IPS-18a (cell line): ENCODE results near the gene GARIN5A.

Experiments used
- H3K27ac ChIP-seq: one replicate; pipeline ENCODE4 v1.5.1; 2013; ENCODE audit warnings: low read length
- H3K27me3 ChIP-seq: one replicate; pipeline ENCODE4 v1.6.1; 2013; ENCODE audit warnings: mild to moderate bottlenecking, low read length; ENCODE audit not compliant: control insufficient read depth, insufficient read depth
- H3K36me3 ChIP-seq: one replicate; pipeline ENCODE4 v1.6.1; 2013; ENCODE audit warnings: low read depth, low read length; ENCODE audit not compliant: control insufficient read depth
- H3K4me1 ChIP-seq: one replicate; pipeline ENCODE4 v1.6.1; 2013; ENCODE audit warnings: low read depth, low read length; ENCODE audit not compliant: control insufficient read depth
- H3K4me3 ChIP-seq: one replicate; pipeline ENCODE4 v1.5.1; 2013; ENCODE audit warnings: low read length
- H3K9ac ChIP-seq: one replicate; pipeline ENCODE4 v1.6.1; 2013; ENCODE audit warnings: mild to moderate bottlenecking, low read length, moderate library complexity
- H3K9me3 ChIP-seq: one replicate; pipeline ENCODE4 v1.6.1; 2013; ENCODE audit warnings: low read depth, low read length; ENCODE audit not compliant: control insufficient read depth

Gene GARIN5A

GRCh38 chr19:50437862-50438449 is 38.7 kb downstream of the GARIN5A start:
- H3K9ac ChIP-seq, result no peak overlapping the region
- no peaks in the 10 kb centered on the region for H3K36me3 ChIP-seq
- H3K27ac ChIP-seq, result no peak overlapping the region
- no peaks in the 10 kb centered on the region for H3K27me3 ChIP-seq
- H3K4me3 ChIP-seq, result no peak overlapping the region
- H3K4me1 ChIP-seq, result no peaks in the 10 kb centered on the region
- no peaks in the 10 kb centered on the region for H3K9me3 ChIP-seq

- Histone ChIP-seq H3K4me3 (no peak overlapping the region), H3K9ac (no peak overlapping the region), H3K4me1 (no peaks in the 10 kb centered on the region), H3K36me3 (no peaks in the 10 kb centered on the region), H3K27me3 (peaks cover 4% of the 10 kb centered on the region), H3K9me3 (no peaks in the 10 kb centered on the region), H3K27ac (no peak overlapping the region)
Observed at GRCh38 chr19:50435627-50436026, 41.0 kb downstream of the GARIN5A start.

GRCh38 chr19:50435221-50435620 is 41.4 kb downstream of the GARIN5A start:
- H3K36me3 ChIP-seq, result no peaks in the 10 kb centered on the region
- H3K27ac ChIP-seq, result no peak overlapping the region
- H3K4me3 ChIP-seq, result no peak overlapping the region
- H3K9ac ChIP-seq, result no peak overlapping the region
- H3K9me3 ChIP-seq, result no peaks in the 10 kb centered on the region
- no peaks in the 10 kb centered on the region for H3K4me1 ChIP-seq
- H3K27me3 ChIP-seq, result peaks cover 7% of the 10 kb centered on the region

GRCh38 chr19:50434525-50434924 is 42.1 kb downstream of the GARIN5A start:
- H3K27ac ChIP-seq, result no peak overlapping the region
- no peaks in the 10 kb centered on the region for H3K9me3 ChIP-seq
- H3K27me3 ChIP-seq, result peaks cover 7% of the 10 kb centered on the region
- no peak overlapping the region for H3K4me3 ChIP-seq
- H3K4me1 ChIP-seq, result no peaks in the 10 kb centered on the region
- H3K36me3 ChIP-seq, result no peaks in the 10 kb centered on the region
- H3K9ac ChIP-seq, result no peak overlapping the region

- peaks cover 11% of the 10 kb centered on the region for H3K27me3 ChIP-seq
- no peaks in the 10 kb centered on the region for H3K9me3 ChIP-seq
- no peak overlapping the region for H3K9ac ChIP-seq
- no peaks in the 10 kb centered on the region for H3K36me3 ChIP-seq
- H3K4me1 ChIP-seq, result no peaks in the 10 kb centered on the region
- no peak overlapping the region for H3K27ac ChIP-seq
- peak overlapping the region; percentile 60 for H3K4me3 ChIP-seq
Observed at GRCh38 chr19:50433201-50434180, 43.2 kb downstream of the GARIN5A start.

GRCh38 chr19:50432221-50433028 is 44.2 kb downstream of the GARIN5A start, which contains the start of gene MYBPC2:
TSS of gene MYBPC2 (plus strand) at chr19:50432892. CDS start at chr19:50432954, 62 bp downstream.
- Histone ChIP-seq H3K9me3 (no peaks in the 10 kb centered on the region), H3K36me3 (no peaks in the 10 kb centered on the region), H3K4me1 (no peaks in the 10 kb centered on the region), H3K4me3 (peak within 1 kb of the TSS; percentile 60), H3K27ac (no peak within 1 kb of the TSS), H3K27me3 (peaks cover 11% of the 10 kb centered on the region), H3K9ac (peak within 1 kb of the TSS; percentile 43)

GRCh38 chr19:50431343-50432220 is 45.1 kb downstream of the GARIN5A start:
- Histone ChIP-seq H3K9ac (no peak overlapping the region), H3K36me3 (no peaks in the 10 kb centered on the region), H3K27me3 (peaks cover 11% of the 10 kb centered on the region), H3K9me3 (no peaks in the 10 kb centered on the region), H3K4me1 (no peaks in the 10 kb centered on the region), H3K4me3 (peak overlapping the region; percentile 60), H3K27ac (no peak overlapping the region)

- peak overlapping the region; percentile 60 for H3K4me3 ChIP-seq
- H3K4me1 ChIP-seq, result no peaks in the 10 kb centered on the region
- H3K9ac ChIP-seq, result no peak overlapping the region
- H3K9me3 ChIP-seq, result no peaks in the 10 kb centered on the region
- H3K27ac ChIP-seq, result no peak overlapping the region
- peaks cover 11% of the 10 kb centered on the region for H3K27me3 ChIP-seq
- no peaks in the 10 kb centered on the region for H3K36me3 ChIP-seq
Observed at GRCh38 chr19:50430888-50431342, 45.7 kb downstream of the GARIN5A start.

GRCh38 chr19:50428772-50429463 is 47.7 kb downstream of the GARIN5A start:
- H3K27me3 ChIP-seq, result peaks cover 11% of the 10 kb centered on the region
- no peak overlapping the region for H3K27ac ChIP-seq
- H3K4me1 ChIP-seq, result no peaks in the 10 kb centered on the region
- H3K9ac ChIP-seq, result no peak overlapping the region
- no peak overlapping the region for H3K4me3 ChIP-seq
- no peaks in the 10 kb centered on the region for H3K9me3 ChIP-seq
- no peaks in the 10 kb centered on the region for H3K36me3 ChIP-seq

- Histone ChIP-seq H3K4me1 (no peaks in the 10 kb centered on the region), H3K27me3 (peaks cover 11% of the 10 kb centered on the region), H3K27ac (no peak overlapping the region), H3K36me3 (no peaks in the 10 kb centered on the region), H3K9ac (no peak overlapping the region), H3K4me3 (no peak overlapping the region), H3K9me3 (no peaks in the 10 kb centered on the region)
Observed at GRCh38 chr19:50427997-50428425, 48.6 kb downstream of the GARIN5A start.
